Measurements from ENCODE around the gene PLB1.

- TF ChIP-seq CTCF (IDR thresholded peaks at IDR 0.05; ENCODE audit: low read depth, low read length): no peak
- TF ChIP-seq POLR2A (IDR thresholded peaks at IDR 0.05; ENCODE audit: extremely low read depth, insufficient read length): no peak
- TF ChIP-seq, protein P1, sequence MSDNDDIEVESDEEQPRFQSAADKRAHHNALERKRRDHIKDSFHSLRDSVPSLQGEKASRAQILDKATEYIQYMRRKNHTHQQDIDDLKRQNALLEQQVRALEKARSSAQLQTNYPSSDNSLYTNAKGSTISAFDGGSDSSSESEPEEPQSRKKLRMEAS (IDR thresholded peaks at IDR 0.05; ENCODE audit: low read depth, low read length): no peak
These were observed 196.6 kb downstream of the PLB1 start for GRCh38 chr2:28692411-28692810.
